GM12878 (cell line): Measurements from ENCODE around the gene SLIT1. TPM values are rescaled to one million over a fixed set of nuclear protein-coding genes. Genes with fewer than 3 reads are reported as not detected.

Experiments used
- ATAC-seq: fragments of 200-7000 bp; cut with Tn5 transposase; 3 replicates; pipeline ENCODE4 v1.9.1; 2020; ENCODE audit warnings: mild to moderate bottlenecking, moderate library complexity
- BruUV-seq: library from RNA; stranded (reverse); fragments of 400-500 nt; replicated peaks from 2 replicates; lab custom pipeline; 2021; lab: Mats Ljungman, UMichigan
- CTCF ChIA-PET: fragments of 300-600 bp; sonication (Branson Sonifier 250); formaldehyde crosslinking; extraction: SDS; loops from one replicate; lab custom pipeline; 2021; ENCODE audit warnings: inconsistent platforms; lab: Yijun Ruan, JAX
- POLR2A ChIA-PET: fragments of 350-600 bp; formaldehyde crosslinking; extraction: SDS; loops from one replicate; lab custom pipeline; 2021; ENCODE audit warnings: inconsistent platforms; lab: Charles Lee
- RAD21 ChIA-PET: fragments of 300-600 bp; sonication (Branson Sonifier 250); formaldehyde crosslinking; loops from one replicate; lab custom pipeline; 2023; ENCODE audit warnings: antibody characterized with exemption; ENCODE audit not compliant: unreplicated experiment; lab: Charles Lee
- SMC1A ChIA-PET: fragments of 300-600 bp; sonication (Branson Sonifier 250); formaldehyde crosslinking; loops from one replicate; lab custom pipeline; 2023; ENCODE audit not compliant: unreplicated experiment, uncharacterized antibody; lab: Charles Lee
- DNase-seq: peaks from one replicate; pipeline ENCODE4 v3.0.0-alpha.2; 2011; ENCODE audit warnings: low read depth, low spot score
- FAIRE-seq: peaks from 3 replicates; lab custom pipeline; 2011; peaks lifted over from hg19 to GRCh38; lab: Jason Lieb, UNC
- H2AFZ ChIP-seq: 2 replicates; pipeline ENCODE4 v1.6.0; 2011; ENCODE audit warnings: low read depth, low read length, control low read depth; ENCODE audit not compliant: control insufficient read depth
- H3K27ac ChIP-seq: 2 replicates; pipeline ENCODE4 v1.5.1; 2011; ENCODE audit warnings: control low read depth; ENCODE audit not compliant: control insufficient read depth, insufficient read depth
- H3K27me3 ChIP-seq, 2 experiments: replicated peaks in 1 of 2; 2 replicates each; pipeline versions ENCODE4 v1.6.0 to v1.6.1; 2011; ENCODE audit warnings: low read length in 1 of 2; ENCODE audit not compliant: control insufficient read depth in 2 of 2, insufficient read depth in 2 of 2
- H3K36me3 ChIP-seq, 2 experiments: 2 replicates each; pipeline ENCODE4 v1.5.1; 2011; ENCODE audit warnings: low read length in 1 of 2; ENCODE audit not compliant: control insufficient read depth in 2 of 2, insufficient read depth in 2 of 2
- H3K4me1 ChIP-seq: 2 replicates; pipeline ENCODE4 v1.6.1; 2011; ENCODE audit warnings: mild to moderate bottlenecking, low read length, moderate library complexity, mixed read lengths; ENCODE audit not compliant: control insufficient read depth, insufficient read depth
- H3K4me2 ChIP-seq: 2 replicates; pipeline ENCODE4 v1.6.0; 2011; ENCODE audit warnings: control low read depth; ENCODE audit not compliant: control insufficient read depth, insufficient read depth
- H3K4me3 ChIP-seq: fragments of 200-600 bp; sonication (generic); 2 replicates; pipeline ENCODE4 v1.5.1; 2016
- H3K79me2 ChIP-seq: 2 replicates; pipeline ENCODE4 v1.6.0; 2011; ENCODE audit warnings: low read length; ENCODE audit not compliant: control insufficient read depth, insufficient read depth
- H3K9ac ChIP-seq: 2 replicates; pipeline ENCODE4 v1.8.0; 2011; ENCODE audit warnings: low read length, control low read depth, mixed read lengths; ENCODE audit not compliant: control insufficient read depth, insufficient read depth
- H3K9me3 ChIP-seq: replicated peaks from 3 replicates; pipeline ENCODE4 v1.5.1; 2011; ENCODE audit warnings: mild to moderate bottlenecking, low read length; ENCODE audit not compliant: control insufficient read depth, insufficient read depth
- H4K20me1 ChIP-seq: 2 replicates; pipeline ENCODE4 v1.6.0; 2011; ENCODE audit not compliant: control insufficient read depth, insufficient read depth
- CBFB ChIP-seq: IDR thresholded peaks from 2 replicates; pipeline ENCODE4 v1.6.1; 2016; ENCODE audit warnings: antibody characterized with exemption, low read depth
- CHD1 ChIP-seq: IDR thresholded peaks from 2 replicates; pipeline ENCODE4 v1.6.1; 2012; ENCODE audit warnings: low read depth, low read length, improper control_type of control experiment
- CHD2 ChIP-seq: IDR thresholded peaks from 2 replicates; pipeline ENCODE4 v1.6.1; 2011; ENCODE audit warnings: low read depth, low read length, improper control_type of control experiment, borderline replicate concordance
- DPF2 ChIP-seq: fragments of 450-650 bp; IDR thresholded peaks from 2 replicates; pipeline ENCODE4 v1.6.1; 2017; ENCODE audit warnings: mild to moderate bottlenecking
- IRF4 ChIP-seq: IDR thresholded peaks from 2 replicates; pipeline ENCODE4 v1.6.1; 2011; ENCODE audit warnings: low read depth, low read length
- JUND ChIP-seq: IDR thresholded peaks from 2 replicates; pipeline ENCODE4 v1.6.1; 2012; ENCODE audit warnings: low read depth, mild to moderate bottlenecking, low read length, improper control_type of control experiment, moderate library complexity
- KLF5 ChIP-seq: fragments of 450-650 bp; IDR thresholded peaks from 2 replicates; pipeline ENCODE4 v1.6.1; 2014; ENCODE audit warnings: mild to moderate bottlenecking; ENCODE audit not compliant: partially characterized antibody
- MYB ChIP-seq: fragments of 150-350 bp; IDR thresholded peaks from 2 replicates; pipeline ENCODE4 v1.6.1; 2014; ENCODE audit warnings: mild to moderate bottlenecking, low read depth, low read length, borderline replicate concordance
- STAT1 ChIP-seq: fragments of 450-650 bp; conservative IDR thresholded peaks from 2 replicates; pipeline ENCODE4 v1.6.1; 2014; ENCODE audit warnings: antibody characterized with exemption, mild to moderate bottlenecking
- ZNF217 ChIP-seq: fragments of 450-650 bp; IDR thresholded peaks from 2 replicates; pipeline ENCODE4 v1.6.1; 2017; ENCODE audit warnings: antibody characterized with exemption, mild to moderate bottlenecking
- ZZZ3 ChIP-seq: IDR thresholded peaks from 2 replicates; pipeline ENCODE4 v1.6.1; 2011; ENCODE audit warnings: low read depth; ENCODE audit not compliant: control insufficient read depth, insufficient read length
- WGBS: methylation state at CpG from one replicate; pipeline ENCODE4 v1.1.6; 2016; ENCODE audit warnings: low lambda C conversion rate; ENCODE audit not compliant: insufficient replicate concordance, insufficient coverage; ENCODE audit errors: missing lambda C conversion rate; 5-methylcytosine and 5-hydroxymethylcytosine counted together
- in situ Hi-C: fragments of 300-500 bp; cut with MboI; formaldehyde crosslinking; loops from 9 replicates; pipeline ENCODE4 v1.14.3; 2018; ENCODE audit warnings: mixed read lengths
- intact Hi-C: fragments of 100-400 bp; cut with micrococcal nuclease; formaldehyde crosslinking; loops from one replicate; pipeline ENCODE4 v1.14.2; 2022; ENCODE audit not compliant: unreplicated experiment
- polyA plus RNA-seq, 11 experiments: library from polyadenylated mRNA; depleted of rRNA in 4 of 11; unstranded in 6 of 11; stranded (reverse) in 5 of 11; fragments of >200 nt; fragmentation: Nextera tagmentation in 4 of 11; fragmentation: Illumina TruSeq in 1 of 11; extraction: Ambion mirVana in 4 of 11; extraction: Trizol in 1 of 11; gene quantifications; 1 replicate in 1 of 11; 2 replicates in 10 of 11; pipeline versions ENCODE4 v1.2.1 to v1.2.3, GENCODE V29; 2011 to 2016; ENCODE audit warnings: inconsistent platforms in 2 of 11, missing spikeins in 2 of 11, low read depth in 1 of 11
- total RNA-seq, 4 experiments: library from RNA; depleted of rRNA in 3 of 4; stranded (reverse); fragments of >200 nt in 3 of 4; fragmentation: Illumina TruSeq in 1 of 4; extraction: Trizol in 1 of 4; gene quantifications; 2 replicates each; pipeline versions ENCODE4 v1.2.1 to v1.2.3, GENCODE V29; 2013 to 2021
- TF ChIP-seq, protein P1 (sequence below): fragments of 450-650 bp; IDR thresholded peaks from 2 replicates; pipeline ENCODE4 v1.6.1; 2017; ENCODE audit warnings: mild to moderate bottlenecking, moderate library complexity
- TF ChIP-seq, protein P2 (sequence below): IDR thresholded peaks from 2 replicates; pipeline ENCODE4 v1.6.1; 2012; ENCODE audit warnings: low read depth, low read length, improper control_type of control experiment

The SLIT1 gene
- total and polyA plus RNA-seq, 10 of the 15 experiments (the other 5 are each of a cell fraction or from before 2014, with no cell fraction given), result 0.04 to 0.19 (median 0.06) TPM; not detected in 4

DNA sequence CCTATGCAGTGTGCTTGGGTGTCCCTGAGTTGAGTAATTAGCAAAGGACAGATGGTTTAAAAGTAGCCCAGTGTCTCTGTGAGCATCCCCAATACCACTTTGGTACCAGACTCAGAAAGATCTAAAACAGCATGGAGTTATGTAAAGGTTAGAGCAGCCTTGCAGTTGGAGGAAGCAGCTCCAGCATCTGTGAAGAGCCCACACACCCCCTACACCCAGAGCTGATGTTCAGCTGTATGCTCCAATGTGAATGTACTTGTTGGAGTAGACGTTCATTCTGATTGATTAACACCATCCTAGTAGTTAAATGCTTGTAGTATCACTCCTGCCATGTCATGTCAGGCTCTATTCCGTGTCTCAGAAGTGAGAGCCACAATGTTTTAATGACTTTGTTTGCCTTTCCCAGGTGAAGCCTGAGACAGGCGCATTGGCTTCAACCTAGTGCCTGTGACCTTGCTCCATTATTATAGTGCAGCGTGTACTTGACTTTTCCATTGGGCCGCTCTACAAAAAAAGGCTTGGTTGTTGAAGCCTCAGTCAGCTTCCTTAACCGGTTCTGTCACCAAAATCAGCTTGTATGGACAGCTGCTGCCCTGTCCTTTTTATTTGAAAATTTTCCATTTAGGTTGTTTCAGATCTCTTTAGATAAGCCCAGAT, 199.4 kb downstream of the SLIT1 start:
- ChIA-PET RAD21 (interaction anchor here (0.8 kb wide), 1 partner anchor 81 kb away, joined by 3 read pairs; no protein-coding TSS in a partner anchor), POLR2A (no interaction called here), CTCF (interaction anchor here (4.8 to 8.2 kb wide), 3 partner anchors 11 to 51 kb away, joined by 25 to 85 read pairs (median 28); no protein-coding TSS in a partner anchor), SMC1A (interaction anchor here (0.7 to 10.2 kb wide), 5 partner anchors 8 to 592 kb away, joined by 3 to 96 read pairs (median 16); no protein-coding TSS in a partner anchor)
- Histone ChIP-seq H3K27ac (no peak overlapping the region), H3K4me1 (peaks cover 10% of the 10 kb centered on the region), H3K4me2 (no peak overlapping the region), H3K4me3 (no peak overlapping the region), H3K27me3 (no peaks in the 10 kb centered on the region), H3K9me3 (no peaks in the 10 kb centered on the region), H4K20me1 (no peaks in the 10 kb centered on the region), H3K9ac (no peak overlapping the region), H2AFZ (no peak overlapping the region), H3K79me2 (no peaks in the 10 kb centered on the region), H3K36me3 (peaks cover 0 to 8% of the 10 kb centered on the region in 2 experiments; a peak in 3 of 4 replicates)
- no peak for ATAC-seq
- DNase-seq, result no peak
- in situ Hi-C loops (no loop called here), intact Hi-C loops (no loop called here)
- TF ChIP-seq IRF4, result no peak
- TF ChIP-seq, protein P1, sequence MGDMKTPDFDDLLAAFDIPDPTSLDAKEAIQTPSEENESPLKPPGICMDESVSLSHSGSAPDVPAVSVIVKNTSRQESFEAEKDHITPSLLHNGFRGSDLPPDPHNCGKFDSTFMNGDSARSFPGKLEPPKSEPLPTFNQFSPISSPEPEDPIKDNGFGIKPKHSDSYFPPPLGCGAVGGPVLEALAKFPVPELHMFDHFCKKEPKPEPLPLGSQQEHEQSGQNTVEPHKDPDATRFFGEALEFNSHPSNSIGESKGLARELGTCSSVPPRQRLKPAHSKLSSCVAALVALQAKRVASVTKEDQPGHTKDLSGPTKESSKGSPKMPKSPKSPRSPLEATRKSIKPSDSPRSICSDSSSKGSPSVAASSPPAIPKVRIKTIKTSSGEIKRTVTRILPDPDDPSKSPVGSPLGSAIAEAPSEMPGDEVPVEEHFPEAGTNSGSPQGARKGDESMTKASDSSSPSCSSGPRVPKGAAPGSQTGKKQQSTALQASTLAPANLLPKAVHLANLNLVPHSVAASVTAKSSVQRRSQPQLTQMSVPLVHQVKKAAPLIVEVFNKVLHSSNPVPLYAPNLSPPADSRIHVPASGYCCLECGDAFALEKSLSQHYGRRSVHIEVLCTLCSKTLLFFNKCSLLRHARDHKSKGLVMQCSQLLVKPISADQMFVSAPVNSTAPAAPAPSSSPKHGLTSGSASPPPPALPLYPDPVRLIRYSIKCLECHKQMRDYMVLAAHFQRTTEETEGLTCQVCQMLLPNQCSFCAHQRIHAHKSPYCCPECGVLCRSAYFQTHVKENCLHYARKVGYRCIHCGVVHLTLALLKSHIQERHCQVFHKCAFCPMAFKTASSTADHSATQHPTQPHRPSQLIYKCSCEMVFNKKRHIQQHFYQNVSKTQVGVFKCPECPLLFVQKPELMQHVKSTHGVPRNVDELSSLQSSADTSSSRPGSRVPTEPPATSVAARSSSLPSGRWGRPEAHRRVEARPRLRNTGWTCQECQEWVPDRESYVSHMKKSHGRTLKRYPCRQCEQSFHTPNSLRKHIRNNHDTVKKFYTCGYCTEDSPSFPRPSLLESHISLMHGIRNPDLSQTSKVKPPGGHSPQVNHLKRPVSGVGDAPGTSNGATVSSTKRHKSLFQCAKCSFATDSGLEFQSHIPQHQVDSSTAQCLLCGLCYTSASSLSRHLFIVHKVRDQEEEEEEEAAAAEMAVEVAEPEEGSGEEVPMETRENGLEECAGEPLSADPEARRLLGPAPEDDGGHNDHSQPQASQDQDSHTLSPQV, result no peak
- no peak for TF ChIP-seq DPF2
- TF ChIP-seq ZZZ3, result no peak
- no peak for TF ChIP-seq STAT1
- TF ChIP-seq MYB, result no peak
- TF ChIP-seq CHD1, result no peak
- TF ChIP-seq KLF5, result no peak
- TF ChIP-seq CBFB, result no peak
- TF ChIP-seq JUND, result no peak
- TF ChIP-seq, protein P2, sequence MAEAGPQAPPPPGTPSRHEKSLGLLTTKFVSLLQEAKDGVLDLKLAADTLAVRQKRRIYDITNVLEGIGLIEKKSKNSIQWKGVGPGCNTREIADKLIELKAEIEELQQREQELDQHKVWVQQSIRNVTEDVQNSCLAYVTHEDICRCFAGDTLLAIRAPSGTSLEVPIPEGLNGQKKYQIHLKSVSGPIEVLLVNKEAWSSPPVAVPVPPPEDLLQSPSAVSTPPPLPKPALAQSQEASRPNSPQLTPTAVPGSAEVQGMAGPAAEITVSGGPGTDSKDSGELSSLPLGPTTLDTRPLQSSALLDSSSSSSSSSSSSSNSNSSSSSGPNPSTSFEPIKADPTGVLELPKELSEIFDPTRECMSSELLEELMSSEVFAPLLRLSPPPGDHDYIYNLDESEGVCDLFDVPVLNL, result no peak
- no peak for TF ChIP-seq ZNF217
- TF ChIP-seq CHD2, result no peak
- BruUV-seq, result no TSS peak
- 96% methylated on average over 6 of the region's 6 CpGs for WGBS
- FAIRE-seq, result no peak
